Skin of body (tissue), 2 donors: ENCODE measurements around the gene DCST2. TPM values are rescaled to one million over a fixed set of nuclear protein-coding genes. Genes with fewer than 3 reads are reported as not detected.
A peak's percentile ranks its signal among the peaks of the same experiment; 100 is the strongest.

ENCODE experiments used
- DNase-seq: peaks from one replicate; lab custom pipeline; 2025; lab: John Stamatoyannopoulos, UW
- total RNA-seq: library from RNA; depleted of rRNA; stranded (reverse); fragments of >200 nt; gene quantifications from one replicate; pipeline ENCODE4 v1.2.3, GENCODE V29; 2014

The DCST2 gene
- 0.49 TPM for total RNA-seq

DNA sequence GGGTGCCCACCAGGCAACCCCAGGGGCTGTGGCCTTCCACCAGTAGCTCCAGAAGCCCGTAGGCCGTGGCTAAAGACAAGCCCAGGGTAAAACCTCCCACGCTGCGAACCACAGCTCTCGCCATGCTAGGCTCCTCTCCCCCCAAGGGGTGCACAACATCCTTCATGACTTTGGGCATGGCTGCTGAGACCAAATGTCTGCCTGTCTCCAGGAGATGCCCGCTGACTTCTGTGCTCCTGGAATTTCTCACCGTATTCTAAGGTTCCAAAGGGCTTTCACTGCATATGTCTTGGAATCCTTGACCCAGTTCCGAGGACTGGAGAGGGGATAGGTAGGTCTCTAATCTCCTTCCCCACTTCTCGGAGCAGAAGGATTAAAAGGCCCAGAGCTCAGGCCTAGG is at the start of gene DCST2, which contains the start of gene DCST1:
Gene DCST2 (minus strand): TSS at position 258 of the 400 bp plus-strand sequence. CDS start 80 bp downstream, at position 178.
Gene DCST1 (plus strand): TSS at position 301 of the 400 bp plus-strand sequence. CDS start 213 bp downstream, outside the sequence.
- no peak for DNase-seq

DNA sequence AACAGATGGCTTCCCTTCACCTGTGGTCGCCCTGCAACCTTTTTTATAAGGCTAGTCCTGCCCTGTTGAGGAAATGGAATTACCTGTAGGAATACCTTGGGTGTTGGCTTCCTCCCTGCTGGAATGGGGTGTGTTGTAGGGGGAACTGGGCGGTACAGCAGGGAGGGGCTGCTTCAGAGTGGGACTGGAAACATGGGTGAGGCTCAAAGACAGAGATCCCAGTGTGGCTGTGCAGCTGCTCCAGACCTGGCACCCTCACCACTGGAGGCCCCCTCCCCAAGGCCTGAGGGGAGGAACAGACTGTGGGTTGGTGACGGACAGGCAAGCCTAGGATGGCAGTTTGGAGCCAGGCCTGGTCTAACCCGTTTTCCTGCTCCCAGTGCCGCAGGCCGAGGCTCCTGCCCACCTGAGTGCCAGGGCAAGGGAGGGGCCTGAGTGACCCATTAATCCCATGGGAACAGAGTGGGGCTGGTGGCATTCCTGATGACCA is 49.5 kb upstream of the DCST2 start:
- no peak for DNase-seq

GRCh38 chr1:155082301-155083051 is 48.9 kb upstream of the DCST2 start:
- DNase-seq, result no peak

DNA sequence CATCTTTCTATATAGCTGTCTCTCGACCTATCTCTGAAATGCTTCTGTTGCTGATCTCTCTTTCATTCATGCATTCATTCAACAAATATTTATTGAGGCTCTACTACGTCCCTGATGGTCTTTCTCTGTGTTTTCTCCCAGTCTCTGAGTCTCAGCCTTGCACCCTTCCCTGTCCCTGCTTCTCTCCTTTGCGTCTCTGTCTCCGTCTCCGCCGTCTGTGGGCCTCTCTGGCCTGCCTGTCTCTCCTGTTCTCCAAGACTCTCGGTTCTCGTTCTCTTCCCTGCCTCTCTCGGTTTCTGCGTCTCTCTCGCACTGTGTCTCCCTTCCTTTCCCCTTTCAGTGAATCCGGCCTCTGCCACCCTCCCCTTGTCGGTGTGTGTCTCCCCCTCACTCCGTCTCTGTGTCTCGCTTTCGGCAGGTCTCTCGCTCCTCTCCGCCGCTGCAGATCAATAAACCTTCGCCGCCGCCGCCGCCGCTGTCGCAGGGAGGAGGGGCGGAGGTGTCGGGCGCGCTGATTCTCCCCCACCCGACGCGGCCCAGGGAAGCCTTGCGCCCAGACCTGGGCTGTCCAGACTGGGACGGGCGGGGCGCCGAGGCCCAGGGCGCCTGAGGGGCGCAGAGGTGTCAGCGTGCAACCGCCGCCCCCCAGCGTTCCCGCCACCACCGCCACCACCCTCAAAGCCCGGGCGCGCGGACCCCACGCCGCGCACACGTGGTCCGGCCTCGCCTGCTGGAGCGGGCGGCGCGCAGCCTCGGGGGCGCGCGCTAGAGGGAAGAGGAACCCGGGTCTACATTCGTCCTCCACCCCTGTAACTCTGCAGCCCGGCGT is 48.1 kb upstream of the DCST2 start:
- no peak for DNase-seq

GRCh38 chr1:155080312-155081228 is 47.0 kb upstream of the DCST2 start:
- peak; percentile 38 for DNase-seq

DNA sequence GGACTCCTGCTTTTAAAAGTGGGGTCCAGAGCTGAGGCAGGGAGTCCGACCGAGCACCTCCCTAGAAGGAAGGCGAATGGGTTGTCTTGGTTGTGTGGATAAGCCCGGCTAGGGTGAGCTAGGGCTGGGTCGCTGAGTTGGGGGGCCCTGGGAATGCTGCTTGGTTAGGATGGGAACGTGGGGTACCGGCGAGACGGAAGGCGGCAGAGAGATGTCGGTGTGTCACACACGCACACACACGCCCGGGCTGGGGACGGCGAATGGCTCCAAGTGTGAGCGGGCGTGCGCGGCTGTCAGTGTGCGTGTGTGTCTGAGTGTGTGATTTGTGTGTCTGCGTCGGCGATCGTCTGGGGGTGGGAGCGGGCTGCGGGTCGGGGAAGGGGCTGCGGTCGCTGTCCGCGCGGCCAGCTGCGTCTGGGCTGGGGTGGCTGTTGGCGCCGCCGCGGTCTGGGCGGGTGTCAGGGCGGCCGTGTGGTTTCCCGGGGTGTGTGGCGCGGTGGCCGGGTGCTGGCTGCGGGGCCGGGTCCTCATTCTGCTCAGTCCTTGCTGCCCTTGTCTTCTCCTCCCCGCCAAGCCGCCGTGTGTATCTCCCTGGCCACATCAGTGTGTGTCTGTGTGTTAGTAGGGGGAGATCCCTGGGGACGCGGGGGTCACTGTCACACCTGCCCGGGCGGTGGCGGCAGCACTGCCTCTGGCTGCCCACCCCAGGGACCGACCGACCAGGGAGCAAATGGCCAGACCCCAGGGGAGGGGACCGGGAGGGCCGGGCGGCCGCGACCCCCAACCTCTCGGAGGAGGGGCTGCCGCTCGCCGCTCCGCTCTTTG is 46.1 kb upstream of the DCST2 start:
- DNase-seq, result no peak

DNA sequence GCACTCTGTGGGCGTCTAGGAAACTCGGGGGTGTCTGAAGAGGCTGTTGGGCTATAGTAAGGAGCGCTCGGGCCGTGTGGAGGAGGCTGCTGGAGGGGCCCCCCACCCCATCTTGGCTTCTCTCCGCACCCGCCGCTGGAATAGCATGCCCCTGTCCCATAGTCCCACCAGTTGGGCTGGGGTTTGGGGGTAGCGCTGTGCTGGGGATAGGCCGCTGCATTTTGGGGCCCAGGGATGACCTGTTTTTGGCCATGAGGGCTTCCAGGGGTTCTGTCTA is 45.6 kb upstream of the DCST2 start:
- no peak for DNase-seq

GRCh38 chr1:155078469-155079209 is 45.1 kb upstream of the DCST2 start, which contains the start of gene EFNA3:
EFNA3 (plus strand) TSS chr1:155078837; CDS start chr1:155078942, 105 bp downstream.
- DNase-seq, result peak; percentile 31

DNA sequence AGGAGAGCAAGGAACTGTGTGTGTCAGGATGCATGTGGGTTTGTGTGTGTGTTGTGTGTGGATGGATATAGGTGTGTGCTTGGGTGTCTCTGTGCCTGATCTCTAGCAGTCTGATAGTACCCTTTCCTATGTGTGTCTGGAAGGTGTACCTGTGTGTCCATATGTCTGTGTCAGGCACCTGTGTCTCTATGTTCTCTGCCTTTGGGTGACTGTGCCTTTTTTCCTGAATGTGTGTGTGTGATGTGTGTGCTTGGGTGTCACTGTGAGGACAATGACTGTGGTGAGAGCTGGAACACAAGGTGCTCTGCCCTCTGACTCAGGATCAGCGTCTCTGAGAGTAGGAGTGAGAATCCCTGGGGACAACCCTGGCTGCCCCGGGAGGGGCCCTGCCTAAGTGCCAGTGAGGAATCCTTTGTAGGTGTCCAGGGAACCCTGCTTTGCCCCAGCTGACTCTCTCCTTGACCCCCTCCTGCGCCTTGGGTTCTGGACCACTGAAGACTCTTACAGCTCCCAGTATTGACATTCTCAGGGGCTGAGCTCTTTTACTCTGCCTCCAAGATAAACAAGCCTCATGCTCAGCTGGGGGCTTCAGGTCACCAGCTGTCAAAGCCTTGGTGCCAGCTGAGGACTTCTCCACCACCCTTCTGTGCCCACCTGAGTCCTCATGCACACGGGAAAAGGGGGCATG is 44.3 kb upstream of the DCST2 start:
- DNase-seq, result no peak

GRCh38 chr1:155077346-155077745 is 43.8 kb upstream of the DCST2 start:
- DNase-seq, result no peak

GRCh38 chr1:155076371-155076770 is 42.8 kb upstream of the DCST2 start:
- no peak for DNase-seq

DNA sequence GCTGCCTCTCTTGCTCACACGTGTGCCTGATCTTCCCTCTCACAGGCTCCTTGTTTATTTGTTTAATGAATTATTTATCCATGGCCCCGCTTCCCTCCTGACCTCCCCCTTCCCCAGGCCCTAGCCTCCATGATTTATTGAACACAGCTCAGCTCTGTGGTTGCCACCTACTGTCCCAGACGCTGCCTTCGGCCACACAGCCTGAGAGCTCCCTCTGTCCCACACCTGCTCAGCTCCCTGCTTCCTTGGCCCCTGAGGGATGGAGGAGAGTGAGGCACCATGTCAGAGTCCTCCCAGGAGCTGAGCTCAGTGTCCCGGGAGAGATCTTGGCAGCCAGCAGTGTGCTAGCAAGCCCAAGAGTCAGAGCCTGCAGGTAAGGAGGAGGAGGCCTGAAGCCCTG is 42.0 kb upstream of the DCST2 start:
- DNase-seq, result no peak

- DNase-seq, result no peak
Measured at GRCh38 chr1:155073377-155074242, 40.0 kb upstream of the DCST2 start.

DNA sequence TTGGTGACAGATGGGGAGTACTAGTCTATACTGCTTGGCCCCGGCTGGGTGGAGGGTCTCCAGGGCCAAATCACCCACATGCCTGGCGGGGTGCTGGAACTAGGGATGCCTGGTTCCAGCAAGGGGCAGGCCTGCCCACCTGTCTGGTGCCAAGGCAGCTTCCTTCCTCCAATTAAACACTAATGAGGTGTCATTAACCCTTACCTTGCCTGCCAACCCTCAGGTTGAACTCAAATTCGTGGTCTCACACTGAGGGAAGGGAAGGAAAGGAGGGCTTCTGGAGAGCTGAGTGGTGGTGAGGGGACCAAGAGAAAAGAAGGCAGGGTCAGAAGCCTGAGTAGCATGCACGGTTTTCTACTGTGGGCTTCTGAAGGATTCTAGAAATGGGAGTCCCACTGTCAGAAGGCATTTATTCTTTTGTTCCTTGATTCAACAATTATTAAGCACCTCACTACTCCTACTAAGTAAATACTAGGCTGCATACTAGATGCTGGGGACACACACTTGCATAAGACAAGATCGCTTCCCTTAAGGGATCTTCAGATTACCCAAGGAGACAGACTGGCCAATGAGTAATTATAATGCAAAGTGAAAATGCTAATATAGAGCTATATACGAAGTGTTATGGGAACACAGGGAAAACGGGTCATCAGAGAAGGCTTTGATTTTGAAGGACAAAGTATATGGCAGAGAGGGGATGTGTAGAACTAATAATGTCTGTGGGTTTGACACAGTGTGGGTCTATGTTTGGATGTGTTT is 39.1 kb upstream of the DCST2 start:
- no peak for DNase-seq

DNA sequence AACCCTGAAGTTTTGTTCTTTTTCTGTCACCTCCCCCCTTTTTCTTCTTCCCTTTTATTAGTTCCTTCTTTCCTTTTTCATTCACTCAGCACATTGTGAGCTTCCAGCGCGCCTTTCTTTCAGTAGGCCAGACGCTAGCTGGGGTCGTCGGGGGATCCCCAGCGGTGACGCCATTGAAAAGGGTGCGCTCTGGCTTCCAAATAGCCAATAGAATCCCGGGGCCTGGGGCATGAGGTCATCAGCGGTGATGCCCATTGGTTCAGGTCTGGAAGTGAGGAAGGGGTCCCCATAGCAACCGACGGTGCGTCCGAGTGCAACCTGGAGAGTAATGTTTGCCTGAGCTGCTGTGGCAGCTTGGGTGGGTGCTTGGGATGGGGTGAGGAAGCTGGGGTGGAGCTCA is 38.1 kb upstream of the DCST2 start:
- no peak for DNase-seq

GRCh38 chr1:155070721-155071569 is 37.4 kb upstream of the DCST2 start:
- peak; percentile 72 for DNase-seq
